HG03432 (cell line): Measurements from ENCODE around the gene NAAA.
A peak's percentile ranks its signal among the peaks of the same experiment; 100 is the strongest.
"Not testable (repeated sequence)": the region's sequence is repeated elsewhere in the genome, so short reads cannot be mapped to it uniquely, and the experiment has no call there.

Experiments used
- ATAC-seq: cut with Tn5 transposase; IDR thresholded peaks from one replicate; pipeline ENCODE4 v1.9.1; 2021; ENCODE audit warnings: mild to moderate bottlenecking, moderate library complexity; ENCODE audit not compliant: unreplicated experiment

The NAAA gene

DNA sequence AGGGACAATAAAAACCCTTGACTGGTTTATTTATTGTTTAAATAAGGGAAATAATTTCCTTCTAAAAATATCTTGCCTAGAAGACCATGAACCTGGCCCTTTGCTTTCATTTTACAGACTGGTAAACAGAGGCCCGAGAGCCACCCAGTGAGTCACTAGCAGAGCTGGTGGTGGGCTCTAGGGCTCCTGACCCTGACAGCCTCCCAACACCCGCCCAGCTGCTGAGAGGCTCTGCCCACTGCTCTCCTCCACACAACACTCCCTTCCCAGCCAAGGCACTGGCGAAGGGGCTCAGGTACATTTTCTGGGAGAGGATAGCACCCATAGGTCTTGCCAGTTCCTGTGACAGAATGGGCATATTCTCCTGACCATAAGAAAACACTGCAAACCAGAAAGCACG is 20.5 kb downstream of the NAAA start:
- ATAC-seq = no peak

DNA sequence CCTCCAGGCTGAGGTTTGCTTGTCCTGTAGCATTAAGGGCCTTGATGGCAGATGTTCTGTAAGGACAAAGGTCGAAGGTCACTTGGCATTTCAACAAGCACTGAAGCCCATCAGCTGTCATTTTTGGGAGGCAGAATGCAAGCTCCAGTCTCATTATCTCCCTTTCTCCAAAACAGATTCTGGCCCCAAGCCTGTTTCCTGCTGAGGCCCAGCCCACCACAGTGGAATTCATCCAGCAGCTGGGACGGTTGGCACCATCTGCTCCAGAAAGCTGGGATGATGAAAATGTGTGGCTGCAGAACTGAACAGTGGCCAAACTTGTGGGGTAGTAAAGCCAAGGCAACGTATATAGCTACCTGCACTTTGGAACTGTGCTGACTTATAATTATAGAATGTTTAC is 20.9 kb downstream of the NAAA start:
- ATAC-seq = no peak

DNA sequence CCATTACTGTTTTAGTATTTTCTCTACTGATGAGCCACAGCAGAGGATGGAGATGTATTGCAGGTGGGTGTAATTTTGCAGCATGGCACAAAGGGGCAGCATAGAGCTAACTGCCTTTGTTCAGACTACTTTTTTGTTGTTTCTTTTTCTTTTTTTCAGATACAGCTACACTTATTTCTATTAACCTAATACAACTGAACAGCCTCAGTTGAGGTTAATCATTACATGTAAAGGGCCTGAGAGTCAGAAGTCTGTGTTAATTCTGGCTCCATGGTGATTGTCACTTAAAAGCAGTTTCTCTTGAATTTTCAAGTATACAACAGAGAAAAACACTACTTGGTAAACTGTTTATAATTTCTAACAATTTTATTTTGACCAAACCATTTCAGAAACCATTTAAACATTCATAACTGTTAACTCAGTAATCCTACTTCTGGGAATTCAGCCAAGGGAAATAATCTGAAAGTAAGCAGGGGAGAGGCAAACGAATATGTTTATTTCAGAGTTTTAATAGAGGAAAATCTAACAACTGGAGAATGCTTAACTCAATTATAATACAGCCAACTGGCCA is 24.6 kb downstream of the NAAA start:
- ATAC-seq = peak; percentile 75

DNA sequence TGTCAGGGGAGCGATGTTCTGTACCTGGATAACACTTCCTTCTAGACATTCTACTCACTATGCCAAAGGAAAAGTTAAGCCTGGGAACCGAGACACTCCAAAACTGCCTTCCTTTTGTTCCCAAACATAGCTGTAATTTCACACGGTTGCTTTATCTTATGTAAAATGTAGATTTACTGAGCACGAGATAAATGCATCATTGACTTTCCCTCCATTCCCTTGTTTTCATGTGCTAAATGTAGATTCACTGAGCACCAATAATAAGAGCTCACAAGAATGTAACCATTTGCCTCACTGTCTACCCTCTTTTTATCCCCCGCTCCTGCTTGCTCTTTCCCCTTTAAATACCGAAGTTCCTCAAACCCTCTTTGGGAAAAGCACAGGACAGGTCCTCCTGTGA is 27.8 kb downstream of the NAAA start:
- no peak for ATAC-seq

DNA sequence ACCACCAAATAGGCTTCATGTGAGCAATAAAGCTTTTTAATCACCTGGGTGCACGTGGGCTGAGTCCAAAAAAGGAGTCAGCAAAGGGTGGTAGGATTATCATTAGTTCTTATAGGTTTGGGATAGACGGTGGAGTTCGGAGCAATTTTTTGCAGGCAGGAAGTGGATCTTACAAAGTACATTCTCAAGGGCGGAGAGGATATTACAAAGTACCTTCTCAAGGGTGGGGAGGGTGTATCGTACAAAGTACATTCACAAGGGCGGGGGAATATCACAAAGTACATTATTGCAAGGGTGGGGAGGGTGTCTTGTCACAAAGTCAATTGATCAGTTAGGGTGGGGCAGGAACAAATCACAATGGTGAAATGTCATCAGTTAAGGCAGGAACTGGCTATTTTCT is 30.0 kb downstream of the NAAA start:
- not testable (repeated sequence) for ATAC-seq

DNA sequence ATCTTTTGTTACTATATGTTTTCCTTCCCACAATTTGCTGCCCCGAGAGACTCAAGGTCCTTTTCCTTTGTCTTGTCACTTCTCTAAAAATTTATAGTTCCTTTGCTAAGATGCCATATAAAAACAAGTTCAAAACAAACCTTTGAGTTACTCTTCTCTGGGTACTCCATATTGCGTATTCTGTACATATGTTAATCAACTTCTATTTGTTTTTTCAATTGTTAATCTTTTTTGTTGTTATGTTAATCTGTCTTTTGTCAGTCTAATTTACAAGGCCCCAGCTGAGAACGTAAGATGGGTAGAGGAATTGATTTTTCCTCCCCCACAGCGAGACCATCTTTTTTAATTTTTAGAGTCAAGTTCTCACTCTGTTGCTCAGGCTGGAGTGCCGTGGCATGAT is 31.4 kb downstream of the NAAA start:
- no peak for ATAC-seq

DNA sequence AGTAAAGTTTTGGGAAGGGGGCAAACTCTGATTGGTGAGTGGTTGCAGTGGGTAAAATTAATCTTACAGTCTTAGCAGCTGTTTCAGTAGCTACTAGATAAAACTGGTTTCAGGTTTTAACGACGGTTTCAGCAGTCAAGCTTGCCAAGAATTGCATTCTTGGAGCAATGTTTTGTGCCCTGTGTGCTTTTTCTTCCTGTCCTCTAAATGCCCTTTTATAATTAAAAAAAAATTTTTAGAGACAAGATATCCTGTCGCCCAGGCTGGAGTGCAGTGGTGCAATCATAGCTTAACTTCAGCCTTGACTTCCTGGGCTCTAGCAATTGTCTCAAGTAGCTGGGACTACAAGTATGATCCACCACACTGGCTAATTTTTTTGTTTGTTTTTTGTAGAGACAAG is 32.3 kb downstream of the NAAA start:
- no peak for ATAC-seq

DNA sequence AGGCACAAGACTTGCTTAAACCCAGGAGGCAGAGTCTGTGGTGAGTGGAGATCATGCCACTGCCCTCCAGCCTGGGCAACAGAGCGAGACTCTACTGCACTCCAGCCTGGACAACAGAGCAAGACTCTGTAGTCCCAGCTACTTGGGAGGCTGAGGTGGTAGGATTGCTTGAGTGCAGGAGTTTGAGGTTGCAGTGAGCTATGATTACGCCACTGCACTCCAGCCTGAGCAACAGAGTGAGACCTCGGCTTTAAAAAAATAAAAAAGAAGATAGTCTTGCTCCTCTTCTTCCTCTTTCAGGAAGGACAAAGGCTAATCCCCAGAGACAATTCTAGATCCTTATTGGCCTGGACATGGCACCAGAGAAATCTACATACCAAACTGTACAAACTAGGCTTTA is 32.8 kb downstream of the NAAA start:
- no peak for ATAC-seq

DNA sequence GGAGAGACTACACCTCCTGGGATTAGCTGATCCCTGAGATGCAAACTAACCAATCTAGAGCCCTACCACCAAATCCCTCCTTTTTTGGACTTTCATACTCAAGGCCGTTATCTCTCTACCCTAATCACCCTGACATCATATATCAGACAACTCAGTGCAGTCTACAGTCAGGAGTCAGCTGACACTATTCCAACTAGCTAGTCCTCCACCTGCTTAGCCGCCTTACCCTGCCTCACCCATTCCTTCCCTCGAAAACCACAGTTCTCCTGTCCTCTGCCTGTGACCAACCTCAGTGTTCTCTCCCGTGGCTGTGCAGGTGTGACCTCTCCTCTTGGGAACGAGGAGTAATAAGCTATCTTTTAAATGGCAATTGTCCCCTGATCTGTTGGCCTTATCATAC is 36.7 kb downstream of the NAAA start:
- no peak for ATAC-seq

DNA sequence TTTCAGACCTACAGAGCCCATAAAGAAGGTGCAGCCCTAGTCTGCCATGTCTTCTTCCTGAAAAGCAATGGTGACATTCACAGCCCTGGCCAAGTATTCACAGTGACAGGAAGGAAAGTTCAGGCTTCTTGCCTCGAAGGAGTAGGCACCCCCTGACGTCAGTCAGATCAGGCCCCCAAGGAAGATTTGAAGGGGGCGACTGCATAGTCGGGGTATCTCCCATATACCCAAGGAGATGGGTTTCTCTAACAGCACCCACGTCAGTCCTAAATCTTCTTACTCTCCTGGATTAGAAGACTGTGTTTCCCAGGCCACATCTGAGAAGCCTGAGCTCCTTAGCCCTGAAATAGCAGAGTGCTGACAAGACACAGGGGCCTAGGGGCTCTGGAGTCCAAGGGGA is 38.5 kb downstream of the NAAA start, which contains the start of gene PPEF2:
TSS of gene PPEF2 (minus strand) at position 101 of the 400 bp plus-strand sequence. CDS start 6,127 bp downstream, outside the sequence.
- ATAC-seq = no peak

DNA sequence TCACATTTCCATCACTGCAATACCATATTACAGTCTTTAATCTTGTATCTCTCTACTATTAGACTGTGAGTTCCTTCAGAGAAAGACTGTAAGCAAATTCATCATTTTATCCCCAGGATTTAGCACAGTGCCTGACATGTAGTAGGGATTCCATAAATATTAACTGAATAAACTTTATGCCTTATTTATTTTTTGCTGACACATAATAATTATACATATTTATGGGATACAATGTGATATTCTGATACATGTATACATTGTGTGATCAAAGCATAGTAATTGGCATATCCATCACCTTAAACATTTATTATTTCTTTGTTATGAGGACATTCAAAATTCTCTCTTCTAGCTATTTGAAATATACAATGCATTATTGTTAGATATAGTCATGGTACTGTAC is 42.3 kb downstream of the NAAA start:
- ATAC-seq = no peak

DNA sequence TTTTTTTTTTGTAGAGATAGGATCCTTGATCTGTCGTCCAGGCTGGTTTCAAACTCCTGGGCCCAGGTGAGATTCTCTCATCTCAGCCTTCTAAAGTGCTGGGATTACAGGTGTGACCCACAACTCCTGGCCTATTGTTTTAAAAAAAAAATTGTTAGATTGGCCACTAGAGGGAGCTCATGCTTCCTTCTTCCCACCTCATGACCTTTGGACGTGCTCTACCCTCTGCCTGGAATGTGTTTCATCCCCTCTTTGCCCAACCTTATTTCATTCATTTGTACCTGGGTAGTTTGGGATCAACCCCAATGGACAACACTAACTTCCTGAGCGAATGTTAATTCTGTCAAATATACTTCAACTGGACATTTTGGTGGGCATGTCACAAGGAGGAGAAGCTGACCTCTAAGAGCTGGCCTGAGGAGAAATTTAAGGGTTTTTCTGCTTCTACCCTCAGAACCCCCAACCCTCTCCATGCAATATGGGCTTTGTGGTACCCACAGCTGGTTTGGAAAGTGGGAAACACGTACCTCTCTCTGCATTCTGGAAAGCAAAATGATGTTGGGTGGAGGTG is 45.0 kb downstream of the NAAA start:
- peak; percentile 65 for ATAC-seq

DNA sequence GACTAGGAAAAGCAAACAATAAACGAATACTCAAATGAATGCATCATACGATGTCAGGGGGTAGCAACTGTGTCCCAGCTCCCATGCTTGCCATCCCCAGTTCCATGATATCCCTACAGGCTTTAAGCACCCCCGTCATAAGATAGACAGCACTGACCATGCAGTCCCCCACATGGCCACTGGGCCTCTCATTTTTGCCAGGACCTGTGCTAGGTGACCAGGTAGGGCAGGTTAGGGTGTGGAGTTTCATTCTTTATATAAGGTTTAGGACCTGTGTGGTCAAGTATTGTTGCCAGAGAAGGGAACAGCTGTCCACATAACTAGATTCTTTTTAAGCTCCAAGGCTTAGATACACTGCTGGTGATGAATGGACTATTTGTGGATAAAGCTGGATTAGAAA is 48.3 kb downstream of the NAAA start:
- ATAC-seq = no peak

DNA sequence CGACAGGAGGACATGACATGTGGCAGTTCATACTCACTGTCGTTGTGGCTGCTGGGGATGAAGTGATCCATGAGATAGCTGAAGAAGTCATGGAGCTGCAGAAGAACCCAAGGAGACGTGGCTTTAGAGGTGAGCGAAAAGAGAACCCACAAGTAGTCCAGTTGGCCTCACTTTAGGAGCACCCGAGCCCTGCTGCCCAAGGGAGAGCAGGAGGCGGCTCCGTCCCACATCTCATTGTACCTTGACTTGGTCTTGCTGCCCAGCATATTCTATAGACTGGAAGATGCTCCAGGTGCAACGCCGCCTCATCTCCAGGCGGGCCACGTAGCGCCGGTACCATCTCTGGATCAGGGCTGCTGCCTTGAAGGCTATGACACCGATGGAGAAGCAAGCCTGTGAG is 49.2 kb downstream of the NAAA start:
- no peak for ATAC-seq

DNA sequence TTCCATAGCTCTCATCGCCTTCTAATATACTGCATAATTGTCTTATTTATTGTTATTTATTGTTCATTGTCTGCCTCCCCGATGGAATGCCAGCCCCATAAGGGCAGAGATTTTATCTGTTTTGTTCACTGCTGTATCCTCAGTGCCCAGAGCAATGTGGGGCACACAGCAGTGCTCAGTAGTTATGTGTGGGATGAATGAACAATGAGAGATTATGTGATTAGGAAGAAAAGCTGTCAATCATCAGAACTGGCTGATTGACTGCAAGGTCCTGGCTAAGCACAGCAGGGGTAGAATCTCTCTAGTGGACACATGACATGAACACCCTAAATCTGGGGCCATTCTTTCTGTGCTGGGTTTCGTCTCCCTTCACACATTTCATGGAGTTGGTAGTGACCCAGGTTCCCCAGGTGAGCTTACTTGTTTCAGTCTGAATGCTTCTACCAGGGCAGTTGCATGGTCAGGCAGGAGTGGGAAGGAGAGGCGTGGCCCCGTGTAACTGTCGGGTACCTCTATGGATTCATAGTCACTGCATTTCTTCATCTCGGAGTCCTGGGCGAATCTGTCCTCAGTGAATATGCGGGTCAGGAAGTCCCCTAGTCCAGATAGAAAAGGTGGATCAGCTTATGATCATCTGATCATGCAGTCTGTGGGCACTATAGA is 51.1 kb downstream of the NAAA start:
- ATAC-seq = no peak

DNA sequence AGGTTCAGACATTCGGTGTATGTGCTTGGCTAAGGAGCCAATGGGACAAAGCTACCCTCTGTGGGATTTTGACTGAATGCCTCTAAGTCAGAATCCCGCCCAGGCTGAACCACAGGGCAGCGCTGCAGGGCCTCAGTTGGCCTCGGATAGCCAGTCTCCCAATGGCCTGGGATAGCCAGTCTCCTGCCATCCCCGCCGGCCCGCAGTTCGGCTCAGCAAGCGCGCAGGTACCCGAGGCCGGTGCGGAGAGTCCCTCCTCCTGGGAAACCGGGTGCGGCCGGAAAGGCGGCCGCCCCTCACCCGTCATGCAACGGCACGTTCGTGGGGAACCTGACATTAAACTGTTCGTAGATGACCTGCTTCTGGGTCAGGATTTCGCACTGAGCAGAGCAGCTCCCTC is 54.7 kb downstream of the NAAA start:
- ATAC-seq = no peak

DNA sequence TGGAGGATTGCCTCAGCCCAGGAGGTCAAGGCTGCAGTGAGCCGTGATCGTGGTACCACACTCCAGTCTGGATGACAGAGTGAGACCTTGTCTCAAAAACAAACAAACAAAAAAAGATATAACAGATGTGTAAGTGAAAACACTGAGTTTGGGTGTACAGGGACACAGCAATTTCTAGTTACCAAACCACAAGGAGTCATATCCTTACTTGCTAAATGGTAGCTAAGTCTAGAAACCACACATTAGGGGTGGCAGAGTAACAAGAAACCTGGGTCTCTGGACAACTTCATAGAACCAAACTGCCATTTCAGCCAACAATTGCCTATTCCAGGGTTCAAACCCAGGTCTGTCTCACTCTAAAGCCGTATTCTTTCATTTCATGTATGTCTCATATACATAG is 59.3 kb downstream of the NAAA start:
- ATAC-seq = no peak

DNA sequence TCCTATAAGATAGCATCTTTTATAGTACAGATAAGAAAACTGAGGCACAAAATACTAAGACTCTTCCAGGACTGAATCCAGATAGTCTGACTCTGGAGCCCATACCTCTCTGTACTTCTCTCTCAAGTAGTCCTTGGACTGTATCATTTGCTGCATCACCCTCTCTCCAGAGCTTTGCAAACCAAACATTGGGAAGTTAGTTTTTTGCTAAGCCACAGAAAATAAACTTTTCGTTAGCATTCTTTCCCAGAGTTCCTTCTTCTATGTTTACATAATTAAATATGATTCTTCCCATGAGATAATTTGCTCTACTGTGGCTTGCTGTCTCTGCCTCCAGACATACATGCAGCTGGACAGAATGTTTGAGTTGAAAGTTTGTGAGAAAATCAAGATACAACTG is 60.5 kb downstream of the NAAA start:
- no peak for ATAC-seq

DNA sequence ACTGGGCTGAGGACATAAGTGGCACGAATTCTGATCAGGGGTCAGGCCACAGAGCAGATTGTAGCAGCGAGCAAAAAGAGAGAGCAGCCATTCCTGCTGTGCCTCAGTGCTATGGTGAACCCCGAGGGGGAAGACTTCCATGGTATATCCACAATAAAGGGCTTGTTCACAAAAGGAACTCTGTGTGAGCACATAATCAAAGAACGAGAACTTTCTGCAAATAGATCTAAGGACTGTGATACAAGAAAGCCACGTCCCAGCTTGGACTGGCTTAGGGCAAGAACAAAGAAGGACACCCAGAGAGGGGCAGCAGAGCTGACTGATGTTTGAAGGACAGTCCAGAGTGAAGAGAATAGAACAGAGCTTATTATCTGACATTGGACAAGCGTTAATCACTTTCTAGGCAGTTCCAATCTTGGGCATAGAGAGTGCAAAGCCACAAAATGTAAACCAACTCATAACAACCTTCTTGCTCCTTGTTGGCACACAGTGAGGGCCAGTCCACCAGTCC is 62.5 kb downstream of the NAAA start:
- no peak for ATAC-seq

DNA sequence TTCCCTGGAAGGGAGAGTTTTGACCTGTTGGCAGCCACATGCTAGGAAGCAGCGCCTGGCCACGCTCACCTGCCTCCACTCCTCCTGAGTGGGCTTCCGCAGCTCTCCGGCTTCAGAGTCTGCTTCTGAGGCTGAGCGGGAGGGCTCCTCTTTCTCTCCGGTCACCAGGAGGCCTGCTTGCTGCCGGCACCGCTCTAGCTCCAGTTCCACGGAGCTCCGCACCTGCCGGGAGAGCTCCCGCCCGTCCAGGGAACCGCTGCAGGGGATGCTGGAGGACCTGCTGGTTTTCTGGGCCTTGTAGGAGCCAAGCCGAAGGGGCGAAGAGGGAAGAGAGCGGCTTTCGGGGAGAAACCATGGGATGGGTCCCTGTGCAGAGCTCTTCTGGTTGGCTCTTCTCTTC is 64.6 kb downstream of the NAAA start:
- ATAC-seq = no peak

DNA sequence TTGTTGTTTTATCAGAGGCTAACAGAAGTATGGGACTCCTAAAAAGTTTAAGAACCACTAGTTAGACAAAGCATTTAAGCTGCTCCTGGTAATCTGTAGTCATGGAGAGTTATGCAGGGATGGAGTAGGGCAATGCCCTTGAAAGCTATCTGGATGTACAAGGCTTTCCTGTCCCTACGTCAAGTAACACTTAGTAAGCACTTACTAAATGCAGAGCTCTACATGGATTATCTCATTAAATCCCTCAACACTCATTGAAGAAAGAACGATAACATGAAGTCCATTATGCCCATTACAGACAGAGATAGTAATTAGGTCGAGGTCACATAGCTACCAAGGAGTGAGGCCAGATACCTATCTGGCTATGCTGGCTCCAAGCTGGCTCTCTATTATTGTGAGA is 71.7 kb downstream of the NAAA start:
- ATAC-seq = no peak

DNA sequence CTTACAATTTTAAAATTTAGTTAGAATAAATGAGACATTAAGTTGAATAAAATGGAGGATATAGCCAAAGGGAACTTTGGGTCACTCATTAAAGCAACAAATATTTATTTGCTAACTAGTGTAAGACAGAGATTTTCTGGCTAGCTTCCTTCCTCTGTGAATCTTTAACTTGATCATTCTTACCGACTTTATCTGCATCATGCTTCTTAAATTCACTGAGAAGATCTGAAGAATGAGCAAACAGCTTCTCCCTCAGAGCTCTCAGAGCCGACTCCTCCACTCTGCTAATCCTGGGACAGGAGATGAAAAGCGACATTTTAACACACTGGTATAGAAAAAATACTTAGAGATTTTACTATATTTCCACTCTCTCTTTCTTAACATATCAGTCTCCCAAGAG is 73.7 kb downstream of the NAAA start:
- ATAC-seq = no peak
